HEK293 (cell line): Measurements from ENCODE around the gene PDCD7.
"Not testable (repeated sequence)": the region's sequence is repeated elsewhere in the genome, so short reads cannot be mapped to it uniquely, and the experiment has no call there.

Source experiments
- CTCF ChIA-PET: fragments of 350-600 bp; formaldehyde crosslinking; extraction: SDS; loops from one replicate; lab custom pipeline; 2021; ENCODE audit warnings: antibody characterized with exemption; lab: Yijun Ruan, JAX
- POLR2A ChIA-PET: fragments of 300-600 bp; formaldehyde crosslinking; extraction: SDS; loops from one replicate; lab custom pipeline; 2020; ENCODE audit warnings: antibody characterized with exemption, inconsistent platforms; lab: Yijun Ruan, JAX
- H3K27ac ChIP-seq: fragments of 200-500 bp; sonication (Bioruptor generic); 2 replicates; pipeline ENCODE4 v1.5.1; 2014; ENCODE audit warnings: low read depth, low read length, control low read depth, inconsistent platforms; ENCODE audit errors: extremely low read depth
- H3K36me3 ChIP-seq, 2 experiments: fragments of 200-500 bp in 1 of 2; sonication (Bioruptor generic) in 1 of 2; 1 replicate in 1 of 2; 2 replicates in 1 of 2; pipeline ENCODE4 v1.5.1; 2014 to 2017; ENCODE audit warnings: inconsistent platforms in 2 of 2, low read length in 2 of 2; ENCODE audit not compliant: control insufficient read depth in 2 of 2, insufficient read depth in 1 of 2
- H3K4me1 ChIP-seq: fragments of 200-500 bp; sonication (Bioruptor generic); 2 replicates; pipeline ENCODE4 v1.5.1; 2014; ENCODE audit warnings: mild to moderate bottlenecking, low read length, inconsistent platforms; ENCODE audit not compliant: control insufficient read depth, insufficient read depth
- H3K4me3 ChIP-seq: 2 replicates; pipeline ENCODE4 v1.5.1; 2011; ENCODE audit warnings: low read depth, mild to moderate bottlenecking, control low read depth, low read length, moderate library complexity
- H3K9me3 ChIP-seq: fragments of 200-500 bp; sonication (Bioruptor generic); 2 replicates; pipeline ENCODE4 v1.5.1; 2014; ENCODE audit warnings: low read depth, low read length, inconsistent platforms; ENCODE audit not compliant: control insufficient read depth, insufficient read depth
- AEBP2 ChIP-seq: fragments of 450-650 bp; formaldehyde crosslinking; IDR thresholded peaks from 2 replicates; pipeline ENCODE4 v1.5.1; 2016; ENCODE audit warnings: missing biosample characterization, missing genetic modification characterization, borderline replicate concordance
- ELK4 ChIP-seq: IDR thresholded peaks from 2 replicates; pipeline ENCODE4 v1.6.1; 2011; ENCODE audit warnings: mild to moderate bottlenecking, low read depth, low read length, borderline replicate concordance
- KLF10 ChIP-seq: fragments of 450-650 bp; IDR thresholded peaks from 2 replicates; pipeline ENCODE4 v1.5.1; 2018; ENCODE audit warnings: missing biosample characterization, mild to moderate bottlenecking, missing genetic modification characterization
- KLF16 ChIP-seq: fragments of 450-650 bp; formaldehyde crosslinking; IDR thresholded peaks from 2 replicates; pipeline ENCODE4 v1.5.1; 2017; ENCODE audit warnings: missing biosample characterization, missing genetic modification characterization
- MZF1 ChIP-seq: fragments of 450-650 bp; formaldehyde crosslinking; IDR thresholded peaks from 2 replicates; pipeline ENCODE4 v1.5.1; 2017; ENCODE audit warnings: missing biosample characterization, missing genetic modification characterization, borderline replicate concordance
- PATZ1 ChIP-seq: fragments of 450-650 bp; formaldehyde crosslinking; IDR thresholded peaks from 2 replicates; pipeline ENCODE4 v1.5.1; 2016; ENCODE audit warnings: missing biosample characterization, missing genetic modification characterization
- SP3 ChIP-seq: fragments of 450-650 bp; formaldehyde crosslinking; IDR thresholded peaks from 2 replicates; pipeline ENCODE4 v1.5.1; 2016; ENCODE audit warnings: missing biosample characterization, missing genetic modification characterization
- YY2 ChIP-seq: fragments of 450-650 bp; formaldehyde crosslinking; IDR thresholded peaks from 2 replicates; pipeline ENCODE4 v1.5.1; 2016; ENCODE audit warnings: missing biosample characterization, missing genetic modification characterization
- ZBTB11 ChIP-seq: fragments of 450-650 bp; formaldehyde crosslinking; conservative IDR thresholded peaks from 2 replicates; pipeline ENCODE4 v1.5.1; 2016; ENCODE audit warnings: low read depth, missing biosample characterization, missing genetic modification characterization
- ZBTB26 ChIP-seq: fragments of 450-650 bp; formaldehyde crosslinking; optimal IDR thresholded peaks from 2 replicates; pipeline ENCODE3; 2016; ENCODE audit warnings: missing biosample characterization, mild to moderate bottlenecking, missing genetic modification characterization
- ZFP3 ChIP-seq: fragments of 450-650 bp; formaldehyde crosslinking; IDR thresholded peaks from 2 replicates; pipeline ENCODE4 v1.5.1; 2016; ENCODE audit warnings: low read depth, missing biosample characterization, missing genetic modification characterization
- ZNF155 ChIP-seq: fragments of 450-650 bp; formaldehyde crosslinking; IDR thresholded peaks from 2 replicates; pipeline ENCODE4 v1.5.1; 2016; ENCODE audit warnings: missing biosample characterization, missing genetic modification characterization
- ZNF239 ChIP-seq: fragments of 450-650 bp; formaldehyde crosslinking; IDR thresholded peaks from 2 replicates; pipeline ENCODE4 v1.5.1; 2016; ENCODE audit warnings: missing biosample characterization, missing genetic modification characterization
- ZNF423 ChIP-seq: fragments of 450-650 bp; formaldehyde crosslinking; IDR thresholded peaks from 2 replicates; pipeline ENCODE4 v1.5.1; 2016; ENCODE audit warnings: missing biosample characterization, missing genetic modification characterization
- ZNF501 ChIP-seq: fragments of 450-650 bp; formaldehyde crosslinking; IDR thresholded peaks from 2 replicates; pipeline ENCODE4 v1.5.1; 2016; ENCODE audit warnings: missing biosample characterization, missing genetic modification characterization
- ZNF600 ChIP-seq: fragments of 450-650 bp; formaldehyde crosslinking; IDR thresholded peaks from 2 replicates; pipeline ENCODE4 v1.5.1; 2016; ENCODE audit warnings: missing biosample characterization, missing genetic modification characterization
- ZNF701 ChIP-seq: fragments of 450-650 bp; formaldehyde crosslinking; IDR thresholded peaks from 2 replicates; pipeline ENCODE4 v1.5.1; 2016; ENCODE audit warnings: missing biosample characterization, missing genetic modification characterization
- ZSCAN18 ChIP-seq: fragments of 450-650 bp; formaldehyde crosslinking; IDR thresholded peaks from 2 replicates; pipeline ENCODE4 v1.5.1; 2016; ENCODE audit warnings: missing biosample characterization, missing genetic modification characterization

Gene PDCD7

GRCh38 chr15:65100442-65100841 lies 33.2 kb downstream of the PDCD7 start (continued):
- no peak for TF ChIP-seq AEBP2 (tag by site-specific recombination)

GRCh38 chr15:65099801-65100200 lies 33.8 kb downstream of the PDCD7 start:
- H3K9me3 ChIP-seq, H3K27ac ChIP-seq, H3K4me1 ChIP-seq, H3K4me3 ChIP-seq, POLR2A ChIA-PET: not testable (repeated sequence)
- H3K36me3 ChIP-seq = peaks cover 0 to 39% of the 10 kb centered on the region in 2 experiments; a peak in 2 of 3 replicates
- CTCF ChIA-PET = interaction anchor here (1.0 kb wide), 1 partner anchor 45 kb away, joined by 4 read pairs; no protein-coding TSS in a partner anchor

- Histone ChIP-seq H3K4me1 (no peaks in the 10 kb centered on the region), H3K27ac (no peak overlapping the region), H3K4me3 (no peak overlapping the region), H3K9me3 (no peaks in the 10 kb centered on the region), H3K36me3 (peaks cover 0 to 39% of the 10 kb centered on the region in 2 experiments; a peak in 2 of 3 replicates)
- TF ChIP-seq SP3 (tag by site-specific recombination) (no peak), ZNF239 (tag by site-specific recombination) (no peak)
- CTCF ChIA-PET = interaction anchor here (1.0 kb wide), 1 partner anchor 45 kb away, joined by 4 read pairs; no protein-coding TSS in a partner anchor
- POLR2A ChIA-PET = no interaction called here
Measured at GRCh38 chr15:65099336-65099735, 34.3 kb downstream of the PDCD7 start.

GRCh38 chr15:65097651-65098263 lies 35.9 kb downstream of the PDCD7 start:
- peaks cover 0 to 39% of the 10 kb centered on the region in 2 experiments; a peak in 2 of 3 replicates for H3K36me3 ChIP-seq
- H3K9me3 ChIP-seq = no peaks in the 10 kb centered on the region
- no peak overlapping the region for H3K27ac ChIP-seq
- no peak overlapping the region for H3K4me3 ChIP-seq
- ChIA-PET POLR2A (no interaction called here), CTCF (interaction anchor here (1.2 kb wide), 1 partner anchor 43 kb away, joined by 3 read pairs; no protein-coding TSS in a partner anchor)
- H3K4me1 ChIP-seq = no peaks in the 10 kb centered on the region
- TF ChIP-seq ZNF600 (tag by site-specific recombination) (no peak), ZSCAN18 (tag by site-specific recombination) (no peak), ZFP3 (tag by site-specific recombination) (no peak), MZF1 (tag by site-specific recombination) (no peak), ZNF501 (tag by site-specific recombination) (no peak), KLF10 (no peak), YY2 (no peak), ZNF701 (tag by site-specific recombination) (no peak), ZNF423 (tag by site-specific recombination) (no peak), PATZ1 (tag by site-specific recombination) (no peak), ZBTB11 (no peak), KLF16 (tag by site-specific recombination) (no peak), ELK4 (no peak), ZNF155 (tag by site-specific recombination) (no peak), ZBTB26 (no peak)
